ENCODE measurements around the gene JAG2. TPM values are rescaled to one million over a fixed set of nuclear protein-coding genes. Genes with fewer than 3 reads are reported as not detected.

Gene JAG2
- total and polyA plus RNA-seq, 2 of the 4 experiments (the other 2 are of a cell fraction): 0.18 to 0.58 TPM

DNA sequence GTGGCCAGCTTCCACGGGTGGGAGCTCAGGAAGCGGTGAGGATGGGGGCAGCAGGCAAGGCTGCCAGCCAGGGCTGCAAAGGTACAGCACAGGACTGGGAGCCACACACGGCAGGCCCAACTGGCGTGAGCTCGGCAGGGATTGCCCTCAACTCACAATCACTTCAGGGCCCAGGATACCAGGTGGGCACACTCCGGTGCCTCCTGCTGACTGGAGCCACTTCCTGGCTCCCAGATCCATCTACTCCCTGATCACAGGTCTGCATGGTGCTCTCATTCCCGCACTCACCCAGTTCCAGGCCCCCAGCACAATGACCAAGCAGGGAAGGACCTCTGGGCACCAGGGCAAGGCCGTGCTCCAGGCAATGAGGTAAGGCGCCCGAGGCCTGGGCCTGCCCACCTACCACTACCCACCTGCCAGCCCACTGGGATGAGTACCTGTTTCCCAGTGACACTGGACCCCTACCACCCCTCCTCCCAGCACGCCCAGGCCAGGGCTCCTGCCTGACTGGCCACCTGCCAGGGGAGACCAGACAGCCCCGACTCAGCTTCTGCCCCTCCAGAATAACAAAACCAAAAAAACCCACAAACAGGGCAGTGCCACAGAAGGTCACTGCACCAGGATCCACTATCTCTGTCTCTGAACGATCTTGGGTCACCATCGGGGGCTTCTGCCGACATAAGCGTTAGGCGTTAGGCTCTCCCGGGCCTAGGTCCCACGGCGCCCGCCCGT, 1.8 kb downstream of the JAG2 start:
- TF ChIP-seq FOS (IDR thresholded peaks at IDR 0.05; ENCODE audit: low read depth, low read length) (no peak), RAD21 (IDR thresholded peaks at IDR 0.05; ENCODE audit: low read length) (no peak), CHD1 (IDR thresholded peaks at IDR 0.05; ENCODE audit: low read depth, low read length) (no peak), RCOR1 (IDR thresholded peaks at IDR 0.05; ENCODE audit: insufficient replicate concordance, low read length) (no peak), MXI1 (IDR thresholded peaks at IDR 0.05; ENCODE audit: borderline replicate concordance, low read depth, low read length) (no peak), RFX5 (IDR thresholded peaks at IDR 0.05; ENCODE audit: low read depth, low read length) (no peak), BHLHE40 (IDR thresholded peaks at IDR 0.05; ENCODE audit: low read depth, low read length) (no peak), SMC3 (IDR thresholded peaks at IDR 0.05; ENCODE audit: low read depth, low read length) (no peak), MAFK (IDR thresholded peaks at IDR 0.05; ENCODE audit: low read depth, low read length) (no peak), MAZ (IDR thresholded peaks at IDR 0.05; ENCODE audit: borderline replicate concordance, low read depth, low read length) (no peak)
- TF ChIP-seq, protein P1, sequence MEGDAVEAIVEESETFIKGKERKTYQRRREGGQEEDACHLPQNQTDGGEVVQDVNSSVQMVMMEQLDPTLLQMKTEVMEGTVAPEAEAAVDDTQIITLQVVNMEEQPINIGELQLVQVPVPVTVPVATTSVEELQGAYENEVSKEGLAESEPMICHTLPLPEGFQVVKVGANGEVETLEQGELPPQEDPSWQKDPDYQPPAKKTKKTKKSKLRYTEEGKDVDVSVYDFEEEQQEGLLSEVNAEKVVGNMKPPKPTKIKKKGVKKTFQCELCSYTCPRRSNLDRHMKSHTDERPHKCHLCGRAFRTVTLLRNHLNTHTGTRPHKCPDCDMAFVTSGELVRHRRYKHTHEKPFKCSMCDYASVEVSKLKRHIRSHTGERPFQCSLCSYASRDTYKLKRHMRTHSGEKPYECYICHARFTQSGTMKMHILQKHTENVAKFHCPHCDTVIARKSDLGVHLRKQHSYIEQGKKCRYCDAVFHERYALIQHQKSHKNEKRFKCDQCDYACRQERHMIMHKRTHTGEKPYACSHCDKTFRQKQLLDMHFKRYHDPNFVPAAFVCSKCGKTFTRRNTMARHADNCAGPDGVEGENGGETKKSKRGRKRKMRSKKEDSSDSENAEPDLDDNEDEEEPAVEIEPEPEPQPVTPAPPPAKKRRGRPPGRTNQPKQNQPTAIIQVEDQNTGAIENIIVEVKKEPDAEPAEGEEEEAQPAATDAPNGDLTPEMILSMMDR (conservative IDR thresholded peaks at IDR 0.05; ENCODE audit: low read depth, low read length): no peak
- no peaks in the 10 kb centered on the region for H3K9me1 ChIP-seq (ENCODE audit: insufficient read depth, low read length)

More for the DNA sequence above, 1.8 kb downstream of the JAG2 start:
- no peak overlapping the region for H3K14ac ChIP-seq (replicated peaks; ENCODE audit: low read depth, low read length)
- H2BK5ac ChIP-seq (ENCODE audit: low read depth, low read length, poor library complexity, severe bottlenecking): no peak overlapping the region
- peaks cover 3% of the 10 kb centered on the region; the same call in 1 of the 2 replicates for H3K4me1 ChIP-seq (ENCODE audit: control insufficient read depth, insufficient read depth, low read length)
- H2AK5ac ChIP-seq (ENCODE audit: low read depth, low read length): no peak overlapping the region
- H4K20me1 ChIP-seq (ENCODE audit: insufficient read depth, low read length): no peaks in the 10 kb centered on the region
- ATAC-seq (ENCODE audit: low read depth): no peak
- H3K4ac ChIP-seq (ENCODE audit: low read depth, low read length): no peak overlapping the region
- no peaks in the 10 kb centered on the region for H3K36me3 ChIP-seq (ENCODE audit: control insufficient read depth, insufficient read depth, low read length)
- in situ Hi-C loops (cut with MboI; ENCODE audit: low sequenced_read_pairs): no loop called here
- no peak overlapping the region for H2BK120ac ChIP-seq (ENCODE audit: low read depth, low read length)
- dilution Hi-C loops (cut with HindIII; ENCODE audit: low sequenced_read_pairs, unreplicated experiment): no loop called here
- no peak overlapping the region for H2AFZ ChIP-seq (replicated peaks; ENCODE audit: low read length, poor library complexity)
- H4K8ac ChIP-seq (ENCODE audit: low read depth in 2 of 2, low read length in 2 of 2): no peak overlapping the region
- POLR2A ChIA-PET (ENCODE audit: unreplicated experiment): no interaction called here
- H4K91ac ChIP-seq (ENCODE audit: insufficient read depth, low read depth, low read length): no peak overlapping the region
- no peak for DNase-seq
- CTCF ChIA-PET: no interaction called here
- H3K56ac ChIP-seq (ENCODE audit: extremely low read depth, insufficient read depth, low read length): no peak overlapping the region
- H2BK20ac ChIP-seq (ENCODE audit: low read depth, low read length): no peak overlapping the region
- H3K4me2 ChIP-seq (ENCODE audit: low read depth, low read length): no peak overlapping the region
- no peak overlapping the region for H3K9ac ChIP-seq (ENCODE audit: low read depth, low read length)
- no peaks in the 10 kb centered on the region for H3K9me3 ChIP-seq (ENCODE audit: control insufficient read depth, insufficient read depth, low read length)
- H3K23ac ChIP-seq (ENCODE audit: low read depth, low read length): no peak overlapping the region
- no peak overlapping the region for H3K27ac ChIP-seq (ENCODE audit: insufficient read depth, low read length)
- BruUV-seq (replicated peaks): no TSS peak
- H2BK15ac ChIP-seq (ENCODE audit: low read depth, low read length): no peak overlapping the region
- intact Hi-C loops (cut with micrococcal nuclease): no loop called here
- H2AK9ac ChIP-seq (replicated peaks; ENCODE audit: low read depth, low read length, poor library complexity): no peak overlapping the region
- no peak overlapping the region for H3K18ac ChIP-seq (ENCODE audit: low read depth, low read length)
- peaks cover 48% of the 10 kb centered on the region for H3K27me3 ChIP-seq (ENCODE audit: control insufficient read depth, insufficient read depth, low read length)
- 52% methylated on average over 15 of the region's 22 CpGs; no CpG with 5 or more reads in 1 of the 2 experiments for WGBS, 2 experiments (ENCODE audit: extremely low coverage in 2 of 2, insufficient read length in 1 of 2)
- no peak overlapping the region for H3K4me3 ChIP-seq (ENCODE audit: insufficient read depth, low read depth, low read length)
- no peak overlapping the region for H4K5ac ChIP-seq (ENCODE audit: low read depth, low read length)
- H3K79me1 ChIP-seq (ENCODE audit: low read depth in 1 of 2, low read length in 2 of 2): no peaks in the 10 kb centered on the region

Measured in IMR-90 (cell line).